EL (cell line): ENCODE data around the gene ZNF878.

Source experiments
- DNase-seq: peaks from one replicate; pipeline ENCODE4 v3.0.0-alpha.2; 2016

The ZNF878 gene

DNA sequence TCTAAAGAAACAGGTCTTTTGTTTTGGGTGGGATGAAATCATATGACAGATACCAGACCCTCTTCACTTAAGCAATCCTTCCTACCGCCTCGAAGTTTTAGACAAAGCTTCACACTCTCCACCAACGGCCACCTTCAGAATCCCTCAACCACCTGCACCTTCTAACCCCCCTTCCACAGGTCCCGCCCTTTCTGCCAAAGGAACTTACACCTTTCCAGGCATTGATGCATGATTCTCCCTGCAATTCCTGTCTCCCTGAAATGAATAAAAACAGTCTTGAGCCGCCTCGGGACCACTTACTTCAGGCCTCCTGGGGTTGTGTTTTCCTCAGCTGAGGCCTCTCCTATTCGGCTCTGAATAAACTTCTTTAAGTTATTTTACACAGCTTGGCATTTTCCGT is 18.1 kb downstream of the ZNF878 start:
- DNase-seq: no peak

DNA sequence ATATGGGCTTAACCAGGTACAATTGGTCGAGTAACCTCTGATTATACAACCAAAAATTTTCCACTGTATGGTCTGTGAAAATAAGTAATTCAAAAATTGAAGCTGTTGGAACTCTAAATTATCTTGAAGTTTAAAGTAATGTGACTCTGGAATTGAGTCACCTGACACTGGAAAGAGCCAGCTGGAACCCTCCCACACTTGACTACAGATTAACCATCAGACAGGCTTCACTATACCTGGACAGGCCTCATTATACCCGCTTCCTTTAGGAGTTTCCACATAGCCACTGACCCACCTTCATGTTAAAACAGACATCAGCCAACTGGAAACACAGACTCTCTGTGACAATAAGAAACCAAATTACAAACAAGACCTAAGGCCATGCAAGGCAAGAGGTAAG is 18.6 kb downstream of the ZNF878 start:
- DNase-seq: no peak

DNA sequence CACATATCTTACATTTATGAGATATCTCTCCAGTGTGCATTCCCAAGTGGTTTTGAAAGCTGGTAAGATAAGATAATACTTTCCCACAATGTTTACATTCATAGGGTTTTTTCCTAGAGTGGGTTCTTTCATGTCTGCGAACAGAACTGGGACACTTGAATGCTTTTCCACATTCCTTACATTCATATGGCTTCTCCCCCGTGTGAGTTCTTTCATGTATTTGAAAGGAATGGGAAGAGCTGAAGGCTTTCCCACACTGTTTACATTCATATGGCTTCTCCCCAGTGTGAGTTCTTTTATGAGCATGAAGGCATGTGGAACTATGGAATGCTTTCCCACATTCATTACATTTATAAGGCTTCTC is 37.0 kb downstream of the ZNF878 start:
- no peak for DNase-seq

DNA sequence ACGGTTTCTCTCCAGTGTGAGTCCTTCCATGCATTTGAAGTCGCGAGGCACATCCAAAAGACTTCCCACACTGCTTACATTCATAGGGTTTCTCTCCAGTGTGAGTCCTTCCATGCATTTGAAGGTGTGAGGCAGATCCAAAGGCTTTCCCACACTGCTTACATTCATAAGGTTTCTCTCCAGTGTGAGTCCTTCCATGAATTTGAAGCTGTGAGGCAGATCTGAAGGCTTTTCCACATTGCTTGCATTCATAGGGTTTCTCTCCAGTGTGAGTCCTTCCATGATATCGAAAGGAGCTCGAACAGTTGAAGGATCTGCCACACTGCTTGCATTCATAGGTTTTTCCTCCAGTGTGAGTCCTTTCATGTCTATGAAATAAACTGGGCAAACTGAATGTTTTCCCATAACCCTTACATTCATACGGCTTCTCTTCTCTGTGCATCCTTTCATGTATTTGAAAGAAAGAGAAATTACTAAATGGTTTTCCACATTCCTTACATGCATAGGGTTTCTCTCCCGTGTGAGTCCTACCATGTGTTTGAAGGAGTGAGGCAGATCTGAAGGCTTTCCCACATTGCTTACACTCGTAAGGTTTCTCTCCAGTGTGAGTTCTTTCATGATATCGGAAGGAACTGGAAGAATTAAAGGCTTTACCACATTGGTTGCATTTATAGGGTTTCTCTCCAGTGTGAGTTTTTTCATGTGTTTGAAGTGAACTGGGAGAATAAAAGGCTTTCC is 37.6 kb downstream of the ZNF878 start:
- no peak for DNase-seq

DNA sequence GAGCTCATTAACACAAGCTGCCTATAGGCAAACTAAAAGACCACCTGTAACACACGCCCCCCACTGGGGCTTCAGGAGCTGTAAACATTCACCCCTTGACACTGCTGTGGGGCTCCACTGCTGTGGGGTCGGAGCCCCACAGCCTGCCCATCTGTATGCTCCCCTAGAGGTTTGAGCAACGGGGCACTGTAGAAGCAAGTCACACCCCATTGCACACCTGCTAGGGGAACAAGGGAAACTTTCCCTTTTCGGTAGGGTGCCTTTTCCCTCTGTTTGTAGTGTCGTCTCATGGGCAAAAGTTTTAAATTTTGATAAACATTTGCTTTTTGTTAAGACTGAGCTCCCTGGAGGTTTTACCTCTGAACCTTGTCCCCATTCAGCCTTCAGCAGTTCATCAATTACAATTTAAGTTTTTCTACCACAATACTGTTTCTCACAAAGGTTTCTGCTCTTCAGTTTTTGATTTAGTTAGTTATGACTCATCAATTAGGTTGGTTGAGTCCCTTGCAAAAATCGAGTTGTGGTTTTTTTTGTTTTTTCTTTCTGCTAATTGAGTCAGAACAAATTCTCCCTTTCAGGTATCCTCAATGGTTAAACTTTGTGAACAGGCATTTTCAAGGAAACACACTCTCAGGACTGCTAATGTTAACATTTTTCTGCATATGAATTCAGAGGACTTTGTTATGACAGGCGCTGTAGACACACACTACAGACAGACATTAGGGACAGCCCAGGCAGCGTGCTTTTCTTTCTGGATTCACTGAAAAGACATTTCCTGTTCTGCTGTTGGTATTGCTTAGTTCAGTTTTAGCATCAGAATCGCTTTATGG is 52.4 kb downstream of the ZNF878 start:
- DNase-seq: peak; percentile 20

DNA sequence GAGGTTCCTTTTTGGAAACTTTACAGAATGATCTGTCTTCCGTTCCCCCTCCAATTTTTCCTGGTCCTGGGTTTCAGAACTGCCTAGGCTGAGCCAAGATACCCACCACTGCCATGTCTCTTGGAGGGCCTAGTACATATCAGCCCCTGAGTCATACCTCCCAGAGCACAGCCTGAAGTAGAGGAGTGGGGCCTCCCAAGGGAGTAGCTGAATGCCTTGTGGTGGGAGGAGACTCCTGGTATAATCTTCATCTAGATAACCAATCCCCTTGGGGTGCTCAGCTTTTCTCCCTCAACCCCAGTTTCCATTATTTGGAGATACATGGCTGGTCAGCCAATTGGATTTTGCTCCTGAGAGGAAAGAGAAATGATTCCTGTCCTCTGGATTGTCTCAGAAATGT is 57.6 kb downstream of the ZNF878 start:
- peak; percentile 25 for DNase-seq
